Spleen (tissue), 11 donors: ENCODE data around the gene ADA. TPM values are rescaled to one million over a fixed set of nuclear protein-coding genes. Genes with fewer than 3 reads are reported as not detected.

Experiments used
- DNase-seq: peaks from one replicate; pipeline ENCODE4 v3.0.0-alpha.2; 2020
- H3K27ac ChIP-seq, 8 donors: fragments of 200-600 bp; sonication (generic) in 7 of 8; 1 replicate in 4 of 8; 2 replicates in 4 of 8; pipeline versions ENCODE4 v1.5.0 to v1.8.0; 2016 to 2021; ENCODE audit warnings: inconsistent platforms in 4 of 8, mild to moderate bottlenecking in 4 of 8, moderate library complexity in 1 of 8
- H3K27me3 ChIP-seq, 7 donors: fragments of 200-600 bp; sonication (generic) in 6 of 7; replicated peaks in 1 of 7; 1 replicate in 4 of 7; 2 replicates in 3 of 7; pipeline versions ENCODE4 v1.5.0 to v1.8.0; 2016 to 2021; ENCODE audit warnings: inconsistent platforms in 3 of 7, mild to moderate bottlenecking in 1 of 7
- H3K36me3 ChIP-seq, 6 donors: fragments of 200-600 bp; sonication (generic) in 5 of 6; 1 replicate in 4 of 6; 2 replicates in 2 of 6; pipeline versions ENCODE4 v1.5.0 to v1.8.0; 2016 to 2021; ENCODE audit warnings: inconsistent platforms in 2 of 6
- H3K4me1 ChIP-seq, 6 donors: fragments of 200-600 bp; sonication (generic) in 5 of 6; 1 replicate in 3 of 6; 2 replicates in 3 of 6; pipeline versions ENCODE4 v1.5.0 to v1.8.0; 2016 to 2021; ENCODE audit warnings: inconsistent platforms in 3 of 6
- H3K4me3 ChIP-seq, 8 donors: fragments of 200-600 bp; sonication (generic) in 7 of 8; 1 replicate in 4 of 8; 2 replicates in 4 of 8; pipeline versions ENCODE4 v1.5.0 to v1.8.0; 2016 to 2021; ENCODE audit warnings: inconsistent platforms in 4 of 8, mild to moderate bottlenecking in 4 of 8, moderate library complexity in 2 of 8
- H3K9me3 ChIP-seq, 8 donors: fragments of 200-600 bp; sonication (generic) in 7 of 8; 1 replicate in 4 of 8; 2 replicates in 4 of 8; pipeline versions ENCODE4 v1.5.0 to v1.8.0; 2016 to 2021; ENCODE audit warnings: inconsistent platforms in 4 of 8
- CTCF ChIP-seq, 11 experiments: fragments of 200-600 bp in 7 of 11; fragments of 450-650 bp in 4 of 11; sonication (generic) in 4 of 11; IDR thresholded peaks in 8 of 11; conservative IDR thresholded peaks in 3 of 11; 1 replicate in 7 of 11; 2 replicates in 4 of 11; pipeline versions ENCODE4 v1.4.0 to v1.8.0; 2016 to 2021; ENCODE audit warnings: antibody characterized with exemption in 11 of 11, inconsistent platforms in 4 of 11, mild to moderate bottlenecking in 1 of 11
- POLR2A ChIP-seq, 3 donors: fragments of 450-650 bp; IDR thresholded peaks; one replicate each; pipeline ENCODE4 v1.5.1; 2017; ENCODE audit warnings: antibody characterized with exemption in 3 of 3, mild to moderate bottlenecking in 1 of 3
- POLR2AphosphoS5 ChIP-seq, 3 donors: sonication (generic); formaldehyde crosslinking; IDR thresholded peaks; one replicate each; pipeline ENCODE4 v1.5.1; 2017; ENCODE audit warnings: antibody characterized with exemption in 3 of 3
- WGBS, 5 donors: extraction: QIAGEN DNeasy Blood & Tissue Kit in 3 of 5; methylation state at CpG; one replicate each; pipeline versions ENCODE4 v1.1.5 to v1.1.7; 2013 to 2018; 5-methylcytosine and 5-hydroxymethylcytosine counted together
- intact Hi-C: fragments of 100-400 bp; cut with DNase I; formaldehyde crosslinking; loops from one replicate; pipeline ENCODE4 v1.15.0; 2023; ENCODE audit warnings: low total_unique reads
- polyA plus RNA-seq, 3 donors: library from polyadenylated mRNA; stranded (reverse); fragments of 200-250 nt; gene quantifications; one replicate each; pipeline ENCODE4 v1.2.1, GENCODE V29; 2013
- total RNA-seq, 7 donors: library from RNA; depleted of rRNA in 3 of 7; stranded (reverse); fragments of >200 nt in 3 of 7; fragmentation: NEBNext Ultra II Directional in 4 of 7; extraction: Animal tissue kit (Norgen Biotek cat#: 25700) in 4 of 7; gene quantifications; one replicate each; pipeline versions ENCODE4 v1.1.0 to v1.2.1, GENCODE V29; 2016 to 2021
- donor health status: healthy with polysubstance abuse.
- donor health status: DM: no; HTN: no; CAD: no; lungs with moderate emphysema.
- donor health status: DM: no; HTN: no; CAD: no.
- donor health status: Bipolar disorder and iron deficiency.
- donor health status: healthy.
- donor health status: DM: no; HTN: no; CAD: no.
- donor health status: DM: yes; HTN: yes; CAD: no.

ADA gene
- total and polyA plus RNA-seq, 10 donors = 14.8 to 30.4 (median 22.5) TPM

- WGBS, 5 donors = 52 to 65% (median 64%) methylated on average over 3 of the region's 3 CpGs
- Histone ChIP-seq H3K4me3 (no peak overlapping the region), H3K4me1 (peaks cover 0 to 28% (median 1%) of the 10 kb centered on the region in 6 donors), H3K27me3 (no peaks in the 10 kb centered on the region), H3K9me3 (no peaks in the 10 kb centered on the region), H3K27ac (no peak overlapping the region), H3K36me3 (no peaks in the 10 kb centered on the region)
- intact Hi-C loops = no loop called here
- no peak for TF ChIP-seq POLR2AphosphoS5 (IDR thresholded peaks at IDR 0.05)
- TF ChIP-seq CTCF (IDR thresholded peaks at IDR 0.05 in 8 of 11, conservative IDR thresholded peaks at IDR 0.05 in 3 of 11) = no peak
- no peak for TF ChIP-seq POLR2A (IDR thresholded peaks at IDR 0.05)
- DNase-seq = no peak
These were observed 14.6 kb upstream of the ADA start for GRCh38 chr20:44666066-44666465.

GRCh38 chr20:44664131-44664530 lies 12.6 kb upstream of the ADA start:
- Histone ChIP-seq H3K36me3 (no peaks in the 10 kb centered on the region), H3K9me3 (no peaks in the 10 kb centered on the region), H3K4me1 (peaks cover 0 to 18% (median 0%) of the 10 kb centered on the region in 6 donors), H3K4me3 (no peak overlapping the region), H3K27ac (peak overlapping the region in 3 of 8 donors; percentile 34 to 39 (median 37)), H3K27me3 (no peaks in the 10 kb centered on the region)
- intact Hi-C loops = no loop called here
- no peak for TF ChIP-seq CTCF (IDR thresholded peaks at IDR 0.05 in 8 of 11, conservative IDR thresholded peaks at IDR 0.05 in 3 of 11)
- TF ChIP-seq POLR2AphosphoS5 (IDR thresholded peaks at IDR 0.05) = no peak
- TF ChIP-seq POLR2A (IDR thresholded peaks at IDR 0.05) = no peak
- DNase-seq = no peak
- WGBS, 5 donors = 30 to 42% (median 42%) methylated on average over 3 of the region's 3 CpGs

- H3K27ac ChIP-seq = no peak overlapping the region
- TF ChIP-seq POLR2A (IDR thresholded peaks at IDR 0.05) (no peak), POLR2AphosphoS5 (IDR thresholded peaks at IDR 0.05) (no peak), CTCF (IDR thresholded peaks at IDR 0.05 in 8 of 11, conservative IDR thresholded peaks at IDR 0.05 in 3 of 11) (no peak)
- peaks cover 0 to 4% (median 0%) of the 10 kb centered on the region in 8 donors for H3K9me3 ChIP-seq
- WGBS, 5 donors = 34 to 71% (median 58%) methylated on average over 3 of the region's 3 CpGs
- H3K27me3 ChIP-seq = no peaks in the 10 kb centered on the region
- DNase-seq = no peak
- no peaks in the 10 kb centered on the region for H3K36me3 ChIP-seq
- no peak overlapping the region for H3K4me3 ChIP-seq
- peaks cover 0 to 18% (median 0%) of the 10 kb centered on the region in 6 donors for H3K4me1 ChIP-seq
- intact Hi-C loops = no loop called here
These were observed 10.8 kb upstream of the ADA start for GRCh38 chr20:44662261-44662660.

GRCh38 chr20:44660581-44660980 lies 9.1 kb upstream of the ADA start:
- no peaks in the 10 kb centered on the region for H3K36me3 ChIP-seq
- TF ChIP-seq POLR2A (IDR thresholded peaks at IDR 0.05) = no peak
- TF ChIP-seq CTCF (IDR thresholded peaks at IDR 0.05 in 8 of 11, conservative IDR thresholded peaks at IDR 0.05 in 3 of 11) = no peak
- TF ChIP-seq POLR2AphosphoS5 (IDR thresholded peaks at IDR 0.05) = no peak
- WGBS, 5 donors = 41 to 70% (median 57%) methylated on average over 5 of the region's 5 CpGs
- DNase-seq = no peak
- intact Hi-C loops = no loop called here
- no peaks in the 10 kb centered on the region for H3K27me3 ChIP-seq
- H3K4me3 ChIP-seq = no peak overlapping the region
- no peak overlapping the region for H3K27ac ChIP-seq
- peaks cover 0 to 4% (median 0%) of the 10 kb centered on the region in 8 donors for H3K9me3 ChIP-seq
- H3K4me1 ChIP-seq = peaks cover 0 to 18% (median 0%) of the 10 kb centered on the region in 6 donors
